COLO668 (cell line): ENCODE measurements around the gene TM9SF4.
"Not testable (repeated sequence)": the region's sequence is repeated elsewhere in the genome, so short reads cannot be mapped to it uniquely, and the experiment has no call there.

Experiments used
- DNase-seq: peaks from one replicate; lab custom pipeline; 2025; ENCODE audit not compliant: unreplicated experiment; lab: John Stamatoyannopoulos, UW

TM9SF4 gene

GRCh38 chr20:32188376-32189122 is 79.0 kb downstream of the TM9SF4 start:
- no peak for DNase-seq

GRCh38 chr20:32189123-32189410 is 79.6 kb downstream of the TM9SF4 start:
- DNase-seq, result no peak

- DNase-seq, result peak; percentile 36
Observed at GRCh38 chr20:32189691-32190615, 80.4 kb downstream of the TM9SF4 start.

GRCh38 chr20:32190616-32191415 is 81.3 kb downstream of the TM9SF4 start:
- DNase-seq, result no peak

- DNase-seq, result no peak
Observed at GRCh38 chr20:32191422-32191821, 81.9 kb downstream of the TM9SF4 start.

- DNase-seq, result no peak
Observed at GRCh38 chr20:32191873-32192272, 82.4 kb downstream of the TM9SF4 start.

- no peak for DNase-seq
Observed at GRCh38 chr20:32192698-32193097, 83.2 kb downstream of the TM9SF4 start.

- DNase-seq, result not testable (repeated sequence)
Observed at GRCh38 chr20:32193336-32193735, 83.8 kb downstream of the TM9SF4 start.

GRCh38 chr20:32193996-32194395 is 84.5 kb downstream of the TM9SF4 start:
- DNase-seq, result no peak

GRCh38 chr20:32195581-32195980 is 86.1 kb downstream of the TM9SF4 start:
- no peak for DNase-seq

GRCh38 chr20:32196613-32197012 is 87.1 kb downstream of the TM9SF4 start:
- not testable (repeated sequence) for DNase-seq

GRCh38 chr20:32197136-32197535 is 87.6 kb downstream of the TM9SF4 start:
- peak; percentile 16 for DNase-seq

- DNase-seq, result no peak
Observed at GRCh38 chr20:32199006-32199405, 89.5 kb downstream of the TM9SF4 start.

GRCh38 chr20:32201296-32201976 is 91.9 kb downstream of the TM9SF4 start:
- no peak for DNase-seq

- DNase-seq, result no peak
Observed at GRCh38 chr20:32201977-32202363, 92.5 kb downstream of the TM9SF4 start.

- DNase-seq, result no peak
Observed at GRCh38 chr20:32203356-32204204, 94.1 kb downstream of the TM9SF4 start.

GRCh38 chr20:32204205-32205109 is 94.9 kb downstream of the TM9SF4 start:
- no peak for DNase-seq

- DNase-seq, result no peak
Observed at GRCh38 chr20:32205110-32205842, 95.8 kb downstream of the TM9SF4 start.
